HG02885 (cell line): ENCODE data around the gene NDUFB4.
A peak's percentile ranks its signal among the peaks of the same experiment; 100 is the strongest.
"Not testable (repeated sequence)": the region's sequence is repeated elsewhere in the genome, so short reads cannot be mapped to it uniquely, and the experiment has no call there.

Source experiments
- ATAC-seq: cut with Tn5 transposase; IDR thresholded peaks from one replicate; pipeline ENCODE4 v1.9.1; 2021; ENCODE audit warnings: mild to moderate bottlenecking; ENCODE audit not compliant: unreplicated experiment, poor library complexity

NDUFB4 gene

GRCh38 chr3:120636795-120637401 lies 40.8 kb downstream of the NDUFB4 start:
- ATAC-seq: no peak

DNA sequence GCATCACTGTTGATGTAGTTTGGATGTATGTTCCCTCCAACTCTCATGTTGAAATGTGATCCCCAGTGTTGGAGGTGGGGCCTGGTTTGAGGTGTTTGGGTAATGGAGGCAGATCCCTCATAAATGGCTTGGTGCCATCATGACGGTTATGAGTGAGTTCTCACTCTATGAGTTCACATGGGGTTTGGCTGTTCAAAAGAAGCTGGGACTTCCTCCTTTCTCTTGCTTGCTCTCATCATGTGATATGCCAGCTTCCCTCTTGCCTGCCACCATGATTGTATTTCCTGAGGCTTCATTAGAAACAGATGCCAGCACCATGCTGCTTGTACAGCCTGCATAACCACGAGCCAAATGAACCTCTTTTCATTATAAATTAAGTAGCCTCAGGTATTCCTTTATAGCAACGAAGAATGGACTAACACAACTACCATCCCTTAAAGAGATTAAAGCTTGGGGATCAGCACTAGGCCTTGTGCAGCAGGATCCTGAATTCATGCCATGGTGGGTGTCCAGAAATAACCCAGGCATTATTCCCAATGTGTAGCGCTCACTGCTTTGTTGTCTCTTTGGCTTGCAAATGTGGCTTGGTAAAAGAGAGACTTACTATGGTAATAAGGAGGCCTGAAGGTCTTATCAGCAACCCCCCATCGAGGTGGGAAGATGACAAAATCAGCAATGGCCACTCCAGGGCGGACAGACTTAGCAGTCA lies 41.9 kb downstream of the NDUFB4 start:
- no peak for ATAC-seq

GRCh38 chr3:120638820-120639219 lies 42.7 kb downstream of the NDUFB4 start:
- ATAC-seq: not testable (repeated sequence)

DNA sequence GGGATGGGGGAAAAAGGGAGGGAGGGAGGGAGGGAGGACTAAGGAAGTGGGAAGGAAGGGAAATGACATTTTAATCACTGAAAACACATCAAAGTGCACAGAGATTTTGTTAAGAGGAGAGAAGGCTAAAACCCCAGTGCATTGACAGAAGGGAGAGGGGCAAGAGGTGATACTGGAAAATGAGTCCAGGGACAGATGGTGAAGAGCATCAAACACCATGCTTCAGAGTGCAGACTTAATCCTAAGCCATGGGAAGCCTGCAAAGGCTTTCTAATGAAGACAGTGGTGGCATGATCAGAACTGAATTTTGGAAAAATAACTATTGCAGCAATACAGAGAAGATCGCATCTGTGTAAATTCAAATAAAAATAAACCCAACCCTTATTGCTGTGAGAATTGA lies 44.1 kb downstream of the NDUFB4 start:
- ATAC-seq: no peak

DNA sequence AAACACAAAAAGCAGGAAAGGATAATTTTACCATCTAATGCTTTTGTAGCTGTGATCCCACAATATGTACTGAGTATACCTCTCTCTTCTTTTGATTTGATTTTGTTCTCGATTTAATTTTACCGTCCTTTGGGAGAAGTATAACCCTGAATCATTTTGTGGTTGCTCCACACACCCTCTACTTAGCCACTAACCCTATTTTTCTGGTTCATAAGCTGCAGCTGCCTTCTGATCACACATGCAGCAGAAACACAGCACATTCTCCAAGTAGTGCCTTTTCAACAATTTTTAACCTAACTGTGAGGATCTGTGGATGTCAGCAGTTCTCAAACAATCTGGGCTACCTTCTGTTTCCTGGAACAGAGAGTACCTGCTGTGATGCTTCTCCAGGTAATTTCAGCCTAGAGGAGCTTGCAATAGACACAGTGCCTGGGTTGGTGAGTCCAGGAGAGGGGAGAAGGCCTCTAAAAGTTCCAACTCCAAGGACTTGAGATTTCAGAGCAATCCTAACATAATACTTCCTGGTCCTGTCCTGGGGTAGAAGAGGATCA lies 45.6 kb downstream of the NDUFB4 start:
- no peak for ATAC-seq

GRCh38 chr3:120642368-120642948 lies 46.3 kb downstream of the NDUFB4 start:
- ATAC-seq: peak; percentile 40

DNA sequence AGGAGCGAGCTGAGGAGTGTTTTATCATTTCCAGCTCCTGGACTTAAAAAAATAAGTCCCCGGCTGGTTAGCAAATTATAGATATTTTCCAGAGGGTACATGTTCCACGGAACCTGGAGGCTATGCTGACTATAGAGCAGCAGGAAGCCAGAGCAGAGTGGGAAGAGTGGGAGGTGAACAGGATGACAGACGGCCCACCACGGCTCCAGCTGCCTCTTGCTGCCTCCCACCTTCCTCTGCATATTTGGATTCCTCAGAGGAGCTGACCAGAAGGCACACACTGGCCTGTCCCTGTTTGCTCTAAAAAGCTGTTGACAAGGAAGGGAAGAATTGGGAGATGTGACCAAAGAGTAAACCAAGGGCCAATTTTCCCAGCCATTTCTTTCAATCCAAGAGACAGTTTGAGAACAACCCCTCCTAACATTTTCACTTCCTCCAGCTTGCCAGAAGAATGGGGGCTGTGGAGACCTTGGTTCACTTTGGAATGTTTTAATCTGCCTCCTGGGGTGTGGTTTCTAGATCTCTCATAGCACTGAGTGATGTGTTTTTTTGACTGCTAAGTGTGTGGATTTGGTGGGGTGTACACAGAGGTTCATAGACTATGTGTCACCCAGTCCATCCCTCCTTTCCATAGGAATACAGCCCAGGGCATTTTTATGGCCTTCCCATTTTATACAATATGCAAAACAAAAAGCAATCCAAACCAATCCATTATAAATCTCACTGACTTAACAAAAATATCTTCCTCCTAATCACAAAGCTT lies 49.1 kb downstream of the NDUFB4 start:
- no peak for ATAC-seq

GRCh38 chr3:120646771-120647432 lies 50.8 kb downstream of the NDUFB4 start:
- ATAC-seq: no peak

GRCh38 chr3:120648290-120648689 lies 52.2 kb downstream of the NDUFB4 start:
- ATAC-seq: no peak

- ATAC-seq: peak; percentile 60
Measured at GRCh38 chr3:120649830-120650233, 53.7 kb downstream of the NDUFB4 start.

DNA sequence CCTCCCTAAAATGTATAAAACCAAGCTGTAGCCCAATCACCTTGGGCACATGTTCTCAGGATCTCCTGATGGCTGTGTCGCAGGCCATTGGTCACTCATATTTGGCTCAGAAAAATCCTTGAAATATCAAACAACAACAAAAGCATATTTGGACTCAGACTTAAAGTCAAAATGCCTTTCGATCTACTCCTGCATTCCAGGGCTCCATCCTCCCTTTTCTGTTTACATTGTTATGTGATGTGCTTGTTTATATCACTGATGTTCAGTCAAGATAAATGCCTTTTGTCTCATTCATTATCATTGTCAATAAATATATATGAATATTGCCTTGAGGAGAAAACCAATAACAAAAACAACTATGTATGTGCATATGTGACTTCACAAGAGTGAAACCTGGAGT lies 54.2 kb downstream of the NDUFB4 start:
- ATAC-seq: no peak
